Neural cell (in vitro differentiated cells): ENCODE results near the gene CPNE5. TPM values are rescaled to one million over a fixed set of nuclear protein-coding genes. Genes with fewer than 3 reads are reported as not detected.

Source experiments
- H2AFZ ChIP-seq: fragments of 200-600, 300-800 bp; sonication (generic), shearing (Covaris generic); 2 replicates; pipeline ENCODE4 v1.6.0; 2014; ENCODE audit warnings: low read depth, mild to moderate bottlenecking, antibody characterized with exemption, low read length, moderate library complexity
- H3F3A ChIP-seq: fragments of 200-600 bp; shearing (Covaris generic); 2 replicates; pipeline ENCODE4 v1.6.1; 2016; ENCODE audit warnings: mild to moderate bottlenecking, moderate library complexity, mixed read lengths, antibody characterized with exemption, low read length; ENCODE audit not compliant: insufficient read depth, poor library complexity, severe bottlenecking
- H3K27ac ChIP-seq: fragments of 200-600, 300-800 bp; sonication (generic), shearing (Covaris generic); 2 replicates; pipeline ENCODE4 v1.5.1; 2014; ENCODE audit warnings: mild to moderate bottlenecking, low read length, moderate library complexity
- H3K27me3 ChIP-seq: fragments of 300-800, 200-600 bp; sonication (generic), shearing (Covaris generic); 2 replicates; pipeline ENCODE4 v1.6.0; 2014; ENCODE audit warnings: mild to moderate bottlenecking, low read depth, low read length, moderate library complexity; ENCODE audit not compliant: insufficient read depth
- H3K36me3 ChIP-seq: fragments of 300-800, 200-600 bp; sonication (generic), shearing (Covaris generic); 2 replicates; pipeline ENCODE4 v1.5.1; 2014; ENCODE audit warnings: mild to moderate bottlenecking, antibody characterized with exemption, low read length, moderate library complexity; ENCODE audit not compliant: insufficient read depth
- H3K4me2 ChIP-seq: fragments of 300-800, 200-600 bp; sonication (generic), shearing (Covaris generic); 2 replicates; pipeline ENCODE4 v1.6.0; 2014; ENCODE audit warnings: mild to moderate bottlenecking, low read length
- H3K4me3 ChIP-seq: fragments of 300-800, 200-600 bp; sonication (generic), shearing (Covaris generic); 2 replicates; pipeline ENCODE4 v1.5.1; 2014; ENCODE audit warnings: mild to moderate bottlenecking, low read length, moderate library complexity
- H3K79me2 ChIP-seq: fragments of 200-600 bp; shearing (Covaris generic); replicated peaks from 2 replicates; pipeline ENCODE4 v1.6.0; 2014; ENCODE audit warnings: mild to moderate bottlenecking, low read length, moderate library complexity; ENCODE audit not compliant: insufficient read depth
- H3K9ac ChIP-seq: fragments of 300-800, 200-600 bp; sonication (generic), shearing (Covaris generic); 2 replicates; pipeline ENCODE4 v1.6.1; 2016; ENCODE audit warnings: mild to moderate bottlenecking, low read length, mixed read lengths
- H3K9me2 ChIP-seq: fragments of 200-600 bp; shearing (Covaris generic); 2 replicates; pipeline ENCODE4 v1.6.1; 2016; ENCODE audit warnings: mild to moderate bottlenecking, low read length, mixed read lengths; ENCODE audit not compliant: insufficient read depth
- H3K9me3 ChIP-seq: fragments of 200-600, 300-800 bp; sonication (generic), shearing (Covaris generic); 2 replicates; pipeline ENCODE4 v1.6.1; 2016; ENCODE audit warnings: mild to moderate bottlenecking, mixed run types, low read length, moderate library complexity, mixed read lengths
- H4K20me1 ChIP-seq: fragments of 200-600 bp; shearing (Covaris generic); 2 replicates; pipeline ENCODE4 v1.6.1; 2016; ENCODE audit warnings: mild to moderate bottlenecking, mixed run types; ENCODE audit not compliant: insufficient read depth
- CTCF ChIP-seq: fragments of 450-650 bp; IDR thresholded peaks from 2 replicates; pipeline ENCODE4 v1.5.1; 2014; ENCODE audit warnings: antibody characterized with exemption, mild to moderate bottlenecking, moderate library complexity; ENCODE audit not compliant: poor library complexity, severe bottlenecking
- EP300 ChIP-seq: fragments of 450-650 bp; conservative IDR thresholded peaks from 2 replicates; pipeline ENCODE4 v1.6.1; 2014; ENCODE audit warnings: antibody characterized with exemption, mild to moderate bottlenecking, moderate library complexity; ENCODE audit not compliant: poor library complexity, severe bottlenecking
- EZH2 ChIP-seq: fragments of 200-600, 300-800 bp; shearing (Covaris generic), sonication (generic); IDR thresholded peaks from 2 replicates; pipeline ENCODE4 v1.6.1; 2014; ENCODE audit warnings: antibody characterized with exemption, low read length, borderline replicate concordance, mild to moderate bottlenecking; ENCODE audit not compliant: insufficient read depth, poor library complexity, severe bottlenecking
- MXI1 ChIP-seq: fragments of 450-650 bp; conservative IDR thresholded peaks from 2 replicates; pipeline ENCODE4 v1.6.1; 2014; ENCODE audit warnings: antibody characterized with exemption, mild to moderate bottlenecking; ENCODE audit not compliant: poor library complexity, severe bottlenecking
- POLR2AphosphoS5 ChIP-seq: IDR thresholded peaks from 2 replicates; pipeline ENCODE4 v1.6.1; 2012
- RAD21 ChIP-seq: fragments of 450-650 bp; conservative IDR thresholded peaks from 2 replicates; pipeline ENCODE4 v1.6.1; 2014; ENCODE audit warnings: antibody characterized with exemption, mild to moderate bottlenecking, moderate library complexity
- REST ChIP-seq: IDR thresholded peaks from 2 replicates; pipeline ENCODE4 v1.6.1; 2012; ENCODE audit warnings: borderline replicate concordance
- SMC3 ChIP-seq: fragments of 450-650 bp; conservative IDR thresholded peaks from 2 replicates; pipeline ENCODE4 v1.6.1; 2014; ENCODE audit warnings: antibody characterized with exemption, mild to moderate bottlenecking, moderate library complexity; ENCODE audit not compliant: poor library complexity
- TAF1 ChIP-seq: IDR thresholded peaks from 2 replicates; pipeline ENCODE4 v1.6.1; 2012; ENCODE audit warnings: low read depth
- polyA plus RNA-seq: library from polyadenylated mRNA; depleted of rRNA; stranded (reverse); fragments of >200 nt; gene quantifications from 2 replicates; pipeline ENCODE4 v1.2.3, GENCODE V29; 2014

Gene CPNE5
- polyA plus RNA-seq, 1 donor from 2014 or later: 8.7 TPM

- no peaks in the 10 kb centered on the region for H3K79me2 ChIP-seq
These were observed 81.2 kb downstream of the CPNE5 start for GRCh38 chr6:36757943-36758508.

GRCh38 chr6:36757206-36757605 is 82.0 kb downstream of the CPNE5 start:
- Histone ChIP-seq H3K9me2 (no peaks in the 10 kb centered on the region), H3K4me2 (no peak overlapping the region), H3K27ac (no peak overlapping the region), H3F3A (no peaks in the 10 kb centered on the region), H3K4me3 (no peak overlapping the region), H3K79me2 (no peaks in the 10 kb centered on the region), H3K9me3 (no peaks in the 10 kb centered on the region), H4K20me1 (no peaks in the 10 kb centered on the region), H3K27me3 (no peaks in the 10 kb centered on the region), H3K36me3 (no peaks in the 10 kb centered on the region), H2AFZ (no peak overlapping the region), H3K9ac (no peak overlapping the region)
- TF ChIP-seq EP300 (no peak), TAF1 (no peak), SMC3 (no peak), REST (no peak), RAD21 (no peak), CTCF (no peak)

More at GRCh38 chr6:36757943-36758508, 81.2 kb downstream of the CPNE5 start:
- H3K4me3 ChIP-seq: no peak overlapping the region
- no peaks in the 10 kb centered on the region for H3K9me3 ChIP-seq
- H3K36me3 ChIP-seq: no peaks in the 10 kb centered on the region
- no peak overlapping the region for H3K27ac ChIP-seq
- no peaks in the 10 kb centered on the region for H3F3A ChIP-seq
- no peak overlapping the region for H3K9ac ChIP-seq
- no peaks in the 10 kb centered on the region for H4K20me1 ChIP-seq
- no peak overlapping the region for H3K4me2 ChIP-seq
- H3K9me2 ChIP-seq: no peaks in the 10 kb centered on the region
- H3K27me3 ChIP-seq: no peaks in the 10 kb centered on the region
- H2AFZ ChIP-seq: no peak overlapping the region
- TF ChIP-seq TAF1 (no peak), SMC3 (no peak), POLR2AphosphoS5 (no peak), MXI1 (no peak), RAD21 (no peak), EZH2 (no peak), CTCF (no peak), EP300 (no peak), REST (no peak)
